Lung (tissue), 12 donors: ENCODE data around the gene LYPD5. TPM values are rescaled to one million over a fixed set of nuclear protein-coding genes. Genes with fewer than 3 reads are reported as not detected.
A peak's percentile ranks its signal among the peaks of the same experiment; 100 is the strongest.

Experiments used
- ATAC-seq: fragments of 200-7000 bp; cut with Tn5 transposase; one replicate; pipeline ENCODE4 v1.9.1; 2020; ENCODE audit warnings: moderate number of reproducible peaks; ENCODE audit not compliant: insufficient read depth, low FRiP score
- DNase-seq, 3 donors: peaks; one replicate each; pipeline ENCODE4 v3.0.0-alpha.2; 2013 to 2017
- H3K27ac ChIP-seq, 2 donors: one replicate each; pipeline ENCODE4 v1.5.1; 2013; ENCODE audit warnings: mild to moderate bottlenecking in 2 of 2, moderate library complexity in 2 of 2, control low read depth in 1 of 2, inconsistent platforms in 1 of 2, low read depth in 1 of 2, low read length in 1 of 2
- H3K27me3 ChIP-seq, 3 donors: one replicate each; pipeline ENCODE4 v1.5.1; 2013; ENCODE audit warnings: low read length in 2 of 3; ENCODE audit not compliant: control insufficient read depth in 3 of 3, insufficient read depth in 3 of 3
- H3K36me3 ChIP-seq, 4 donors: one replicate each; pipeline ENCODE4 v1.5.1; 2013; ENCODE audit warnings: low read length in 4 of 4, mild to moderate bottlenecking in 1 of 4, moderate library complexity in 1 of 4; ENCODE audit not compliant: control insufficient read depth in 4 of 4, insufficient read depth in 4 of 4
- H3K4me1 ChIP-seq, 5 donors: one replicate each; pipeline ENCODE4 v1.5.1; 2013; ENCODE audit warnings: low read length in 5 of 5, mild to moderate bottlenecking in 2 of 5, moderate library complexity in 1 of 5; ENCODE audit not compliant: control insufficient read depth in 5 of 5, insufficient read depth in 5 of 5
- H3K4me3 ChIP-seq: one replicate; pipeline ENCODE4 v1.5.1; 2013; ENCODE audit warnings: mild to moderate bottlenecking, control low read depth, moderate library complexity
- H3K9ac ChIP-seq, 2 donors: one replicate each; pipeline ENCODE4 v1.5.1; 2013; ENCODE audit warnings: low read length in 2 of 2, control low read depth in 1 of 2; ENCODE audit not compliant: insufficient read depth in 1 of 2
- H3K9me3 ChIP-seq, 4 donors: one replicate each; pipeline ENCODE4 v1.5.1; 2013; ENCODE audit warnings: low read length in 3 of 4, mild to moderate bottlenecking in 1 of 4, moderate library complexity in 1 of 4; ENCODE audit not compliant: control insufficient read depth in 4 of 4, insufficient read depth in 3 of 4
- WGBS, 2 donors: extraction: QIAGEN DNeasy Blood & Tissue Kit; methylation state at CpG; one replicate each; pipeline ENCODE4 v1.1.7; 2013; 5-methylcytosine and 5-hydroxymethylcytosine counted together
- polyA plus RNA-seq, 2 donors: library from polyadenylated mRNA; stranded (reverse); fragments of 200-250 nt; gene quantifications; one replicate each; pipeline ENCODE4 v1.2.1, GENCODE V29; 2013
- total RNA-seq, 2 donors: library from RNA; depleted of rRNA in 1 of 2; stranded (reverse); fragments of >200 nt in 1 of 2; gene quantifications; one replicate each; pipeline ENCODE4 v1.2.1, GENCODE V29; 2014 to 2021
- TF ChIP-seq, protein P1 (sequence below): IDR thresholded peaks from 2 replicates; pipeline ENCODE4 v1.5.1; 2012; ENCODE audit warnings: mild to moderate bottlenecking; ENCODE audit errors: control extremely low read depth, extremely low read depth
- donor health status: control.
- donor health status: control.
- donor health status: Bipolar disorder and iron deficiency.
- donor health status: healthy.
- donor health status: DM: yes; HTN: yes; CAD: no.

The LYPD5 gene
- total and polyA plus RNA-seq, 4 donors, result 0.51 to 8.1 (median 2.9) TPM

DNA sequence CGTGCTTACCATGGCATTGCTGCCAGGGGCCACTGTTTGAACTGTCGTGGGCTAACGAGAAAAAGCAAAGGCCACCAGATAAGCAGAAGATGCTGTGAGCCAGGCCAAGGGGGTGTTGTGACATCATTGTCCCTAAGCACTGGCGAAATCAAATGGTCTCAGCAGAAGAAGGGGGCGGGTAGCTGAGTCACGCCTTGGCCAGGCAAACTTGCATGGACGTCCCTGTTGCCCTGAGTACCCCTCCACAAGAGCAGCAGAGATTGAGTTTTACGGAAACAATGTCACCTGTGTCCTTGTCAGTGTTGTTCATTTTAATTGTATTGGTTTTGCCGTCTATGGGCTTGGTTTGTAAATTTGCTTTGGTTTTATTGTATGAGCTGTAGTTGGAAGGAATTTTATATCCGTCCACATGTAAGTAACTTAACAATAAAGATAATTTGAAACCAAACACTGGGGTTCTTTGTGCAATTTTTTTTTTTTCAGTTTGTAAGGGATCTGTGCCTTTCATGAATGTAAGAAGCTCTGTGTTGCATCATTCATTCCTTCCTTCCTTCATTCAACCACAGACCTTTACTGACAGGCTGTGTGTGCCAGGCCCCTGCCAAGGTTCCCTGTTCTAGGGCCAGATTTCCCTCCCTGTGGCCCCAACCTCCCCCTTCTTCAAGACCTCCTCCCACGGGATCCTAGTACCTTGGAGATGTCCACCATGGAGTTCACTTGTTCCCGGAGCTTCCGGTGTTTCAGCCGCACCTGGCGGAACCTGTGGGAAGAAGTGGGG, 33.8 kb downstream of the LYPD5 start:
- TF ChIP-seq, protein P1, sequence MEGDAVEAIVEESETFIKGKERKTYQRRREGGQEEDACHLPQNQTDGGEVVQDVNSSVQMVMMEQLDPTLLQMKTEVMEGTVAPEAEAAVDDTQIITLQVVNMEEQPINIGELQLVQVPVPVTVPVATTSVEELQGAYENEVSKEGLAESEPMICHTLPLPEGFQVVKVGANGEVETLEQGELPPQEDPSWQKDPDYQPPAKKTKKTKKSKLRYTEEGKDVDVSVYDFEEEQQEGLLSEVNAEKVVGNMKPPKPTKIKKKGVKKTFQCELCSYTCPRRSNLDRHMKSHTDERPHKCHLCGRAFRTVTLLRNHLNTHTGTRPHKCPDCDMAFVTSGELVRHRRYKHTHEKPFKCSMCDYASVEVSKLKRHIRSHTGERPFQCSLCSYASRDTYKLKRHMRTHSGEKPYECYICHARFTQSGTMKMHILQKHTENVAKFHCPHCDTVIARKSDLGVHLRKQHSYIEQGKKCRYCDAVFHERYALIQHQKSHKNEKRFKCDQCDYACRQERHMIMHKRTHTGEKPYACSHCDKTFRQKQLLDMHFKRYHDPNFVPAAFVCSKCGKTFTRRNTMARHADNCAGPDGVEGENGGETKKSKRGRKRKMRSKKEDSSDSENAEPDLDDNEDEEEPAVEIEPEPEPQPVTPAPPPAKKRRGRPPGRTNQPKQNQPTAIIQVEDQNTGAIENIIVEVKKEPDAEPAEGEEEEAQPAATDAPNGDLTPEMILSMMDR, result no peak
- no peak for ATAC-seq
- DNase-seq, result no peak

DNA sequence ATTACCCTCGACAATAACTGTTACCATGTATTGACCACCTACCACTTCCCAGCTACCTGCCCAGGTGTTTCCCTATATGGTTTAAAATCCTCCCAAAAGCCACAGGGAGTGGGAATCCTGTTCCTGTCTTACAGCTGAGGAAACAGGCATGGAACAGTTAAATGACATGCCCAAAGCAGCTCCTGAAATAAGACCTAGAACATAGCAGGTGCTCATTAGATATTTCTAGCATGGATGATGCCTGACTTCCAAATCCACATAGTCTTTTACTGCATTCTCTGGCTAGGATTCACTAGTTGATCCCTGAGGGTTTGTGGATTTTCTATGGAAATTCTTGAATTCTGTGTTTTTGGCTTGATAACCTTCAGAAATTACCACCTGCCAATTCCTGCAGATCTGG, 34.4 kb downstream of the LYPD5 start:
- peaks cover 0 to 4% (median 0%) of the 10 kb centered on the region in 5 donors for H3K4me1 ChIP-seq
- WGBS, 2 donors, result 48 to 63% methylated on average over 1 of the region's 1 CpG
- TF ChIP-seq, protein P1, result no peak
- H3K4me3 ChIP-seq, result no peak overlapping the region
- no peaks in the 10 kb centered on the region for H3K36me3 ChIP-seq
- no peak overlapping the region for H3K27ac ChIP-seq
- H3K27me3 ChIP-seq, result no peaks in the 10 kb centered on the region
- DNase-seq (no peak), ATAC-seq (no peak)
- H3K9me3 ChIP-seq, result no peaks in the 10 kb centered on the region
- H3K9ac ChIP-seq, result no peak overlapping the region

More for the DNA sequence above, 33.8 kb downstream of the LYPD5 start:
- Histone ChIP-seq H3K4me1 (peaks cover 0 to 4% (median 0%) of the 10 kb centered on the region in 5 donors), H3K36me3 (no peaks in the 10 kb centered on the region), H3K4me3 (no peak overlapping the region), H3K27ac (no peak overlapping the region), H3K27me3 (no peaks in the 10 kb centered on the region), H3K9me3 (no peaks in the 10 kb centered on the region), H3K9ac (no peak overlapping the region)
- 39 to 65% methylated on average over 15 of the region's 15 CpGs for WGBS, 2 donors

DNA sequence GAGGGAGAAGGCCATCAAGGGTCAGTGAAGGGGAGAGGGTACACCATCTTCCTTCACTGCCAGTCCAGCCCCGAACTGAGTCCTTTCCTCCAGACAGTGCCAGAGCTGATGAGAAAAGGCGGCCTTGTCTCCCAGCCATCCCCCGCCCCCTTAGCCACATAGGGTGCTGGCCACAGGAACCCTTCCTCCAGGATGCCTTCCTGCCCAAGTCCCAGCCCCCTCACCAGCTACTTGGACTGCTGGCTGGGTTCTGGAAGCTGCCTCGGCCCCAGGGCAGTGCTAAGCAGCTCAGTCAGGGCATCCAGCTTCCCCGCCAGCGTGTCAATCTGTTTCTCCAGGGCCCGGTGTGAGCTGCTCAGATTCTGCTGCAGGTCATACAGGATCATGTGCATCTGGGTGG, 34.9 kb downstream of the LYPD5 start:
- ATAC-seq (no peak), DNase-seq (no peak)
- TF ChIP-seq, protein P1, result no peak
- 85 to 90% methylated on average over 7 of the region's 7 CpGs for WGBS, 2 donors
- Histone ChIP-seq H3K4me1 (peaks cover 0 to 4% (median 0%) of the 10 kb centered on the region in 5 donors), H3K9me3 (no peaks in the 10 kb centered on the region), H3K27ac (no peak overlapping the region), H3K27me3 (no peaks in the 10 kb centered on the region), H3K9ac (no peak overlapping the region), H3K4me3 (no peak overlapping the region), H3K36me3 (no peaks in the 10 kb centered on the region)

DNA sequence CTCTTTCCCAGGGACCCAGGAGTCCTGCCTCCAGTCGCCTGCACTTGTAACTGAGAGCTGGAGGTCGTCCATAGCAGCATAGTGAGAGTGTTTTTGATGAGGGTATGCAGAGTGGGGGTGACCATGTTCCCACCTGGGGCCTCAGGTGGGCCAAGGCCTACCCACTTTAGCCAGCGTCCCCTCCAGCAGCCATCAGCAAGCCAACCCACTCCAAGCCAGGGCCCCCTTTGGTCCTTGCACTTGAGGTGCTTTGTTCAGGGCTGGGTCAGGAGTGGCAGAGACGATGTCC, 35.5 kb downstream of the LYPD5 start:
- Histone ChIP-seq H3K4me1 (peaks cover 0 to 4% (median 0%) of the 10 kb centered on the region in 5 donors), H3K27me3 (no peaks in the 10 kb centered on the region), H3K9ac (no peak overlapping the region), H3K4me3 (no peak overlapping the region), H3K36me3 (no peaks in the 10 kb centered on the region), H3K9me3 (no peaks in the 10 kb centered on the region), H3K27ac (peak overlapping the region in 1 of 2 donors; percentile 21)
- DNase-seq (no peak), ATAC-seq (no peak)
- 75 to 80% methylated on average over 4 of the region's 4 CpGs for WGBS, 2 donors
- TF ChIP-seq, protein P1, result no peak
